NCI-H1417 treated with DMSO at 0.1 percent for 48 hours (cell line): ENCODE data around the gene CDH24.

ENCODE experiments used
- DNase-seq: peaks from one replicate; lab custom pipeline; 2025; lab: John Stamatoyannopoulos, UW

CDH24 gene

GRCh38 chr14:23056956-23057756, at the start of gene CDH24:
Gene CDH24, minus strand, starts transcription at chr14:23057520. Its CDS starts 1,787 bp downstream, at chr14:23055733.
- DNase-seq, result no peak

- DNase-seq, result no peak
Measured at GRCh38 chr14:23106747-23107045, 49.4 kb upstream of the CDH24 start.

- DNase-seq, result no peak
Measured at GRCh38 chr14:23105348-23105824, 48.1 kb upstream of the CDH24 start.

GRCh38 chr14:23104591-23105347, 47.4 kb upstream of the CDH24 start, which contains the start of gene CIROP:
Gene CIROP, minus strand, starts transcription at chr14:23104989. Its CDS starts 69 bp downstream, at chr14:23104920.
- DNase-seq, result no peak

- no peak for DNase-seq
Measured at GRCh38 chr14:23104070-23104590, 46.8 kb upstream of the CDH24 start.

GRCh38 chr14:23103581-23103980, 46.3 kb upstream of the CDH24 start:
- no peak for DNase-seq

GRCh38 chr14:23102801-23103200, 45.5 kb upstream of the CDH24 start:
- no peak for DNase-seq

- DNase-seq, result no peak
Measured at GRCh38 chr14:23101986-23102625, 44.8 kb upstream of the CDH24 start.

GRCh38 chr14:23101213-23101970, 44.1 kb upstream of the CDH24 start:
- DNase-seq, result no peak

GRCh38 chr14:23099212-23099861, 42.0 kb upstream of the CDH24 start:
- DNase-seq, result no peak

- no peak for DNase-seq
Measured at GRCh38 chr14:23097786-23098185, 40.5 kb upstream of the CDH24 start.

GRCh38 chr14:23095196-23096108, 38.1 kb upstream of the CDH24 start, which contains the start of gene C14orf119:
Gene C14orf119, plus strand, starts transcription at chr14:23095505. Its CDS starts 2,154 bp downstream, at chr14:23097659.
- DNase-seq, result no peak

- DNase-seq, result no peak
Measured at GRCh38 chr14:23094666-23095195, 37.4 kb upstream of the CDH24 start, which contains the start of gene ACIN1. Gene ACIN1, minus strand, starts transcription at chr14:23095136. Its CDS starts 24 bp downstream, at chr14:23095112.

- DNase-seq, result no peak
Measured at GRCh38 chr14:23093991-23094665, 36.8 kb upstream of the CDH24 start.

GRCh38 chr14:23093526-23093925, 36.2 kb upstream of the CDH24 start:
- no peak for DNase-seq

- DNase-seq, result no peak
Measured at GRCh38 chr14:23093104-23093503, 35.8 kb upstream of the CDH24 start.

GRCh38 chr14:23091294-23092225, 34.2 kb upstream of the CDH24 start:
- no peak for DNase-seq

- no peak for DNase-seq
Measured at GRCh38 chr14:23090254-23090636, 32.9 kb upstream of the CDH24 start.
